B cell (primary cell): Measurements from ENCODE around the gene TEX35. TPM values are rescaled to one million over a fixed set of nuclear protein-coding genes. Genes with fewer than 3 reads are reported as not detected.
"Not testable (repeated sequence)": the region's sequence is repeated elsewhere in the genome, so short reads cannot be mapped to it uniquely, and the experiment has no call there.

Experiments used
- ATAC-seq: fragments of 200-7000 bp; cut with Tn5 transposase; one replicate; pipeline ENCODE4 v1.10.0; 2021; ENCODE audit warnings: low read depth, mild to moderate bottlenecking, moderate number of reproducible peaks, moderate library complexity
- CTCF ChIA-PET: fragments of 350-600 bp; sonication (Branson Sonifier 250); formaldehyde crosslinking; loops from one replicate; lab custom pipeline; 2021; ENCODE audit warnings: antibody characterized with exemption, inconsistent platforms; lab: Charles Lee
- POLR2A ChIA-PET: fragments of 350-600 bp; sonication (Branson Sonifier 250); formaldehyde crosslinking; loops from one replicate; lab custom pipeline; 2021; ENCODE audit warnings: antibody characterized with exemption; lab: Charles Lee
- DNase-seq: peaks from one replicate; pipeline ENCODE4 v3.0.0; 2013
- H2AFZ ChIP-seq: 2 replicates; pipeline ENCODE4 v1.6.1; 2012; ENCODE audit warnings: mild to moderate bottlenecking, low read depth, low read length; ENCODE audit not compliant: insufficient read depth, poor library complexity, severe bottlenecking
- H3K27ac ChIP-seq, 2 donors: 1 replicate in 1 of 2; 2 replicates in 1 of 2; pipeline ENCODE4 v1.5.1; 2012 to 2013; ENCODE audit warnings: low read length in 2 of 2, mild to moderate bottlenecking in 2 of 2, moderate library complexity in 1 of 2
- H3K27me3 ChIP-seq, 4 experiments: fragments of 200-600 bp in 1 of 4; sonication (generic) in 1 of 4; replicated peaks in 1 of 4; 1 replicate in 2 of 4; 2 replicates in 2 of 4; pipeline versions ENCODE4 v1.6.1 to v1.7.0; 2013 to 2016; ENCODE audit warnings: low read length in 3 of 4, mild to moderate bottlenecking in 2 of 4, mixed read lengths in 1 of 4, moderate library complexity in 1 of 4; ENCODE audit not compliant: insufficient read depth in 4 of 4, control insufficient read depth in 3 of 4; ENCODE audit errors: control extremely low read depth in 1 of 4
- H3K36me3 ChIP-seq, 2 experiments: replicated peaks in 1 of 2; 1 replicate in 1 of 2; 2 replicates in 1 of 2; pipeline versions ENCODE4 v1.6.1 to v1.7.1; 2013; ENCODE audit warnings: low read length in 1 of 2; ENCODE audit not compliant: insufficient read depth in 2 of 2, control insufficient read depth in 1 of 2; ENCODE audit errors: control extremely low read depth in 1 of 2, extremely low read depth in 1 of 2
- H3K4me1 ChIP-seq, 2 donors: fragments of 200-600 bp in 1 of 2; sonication (generic) in 1 of 2; 1 replicate in 1 of 2; 2 replicates in 1 of 2; pipeline versions ENCODE4 v1.5.1 to v1.6.1; 2013 to 2017; ENCODE audit warnings: low read length in 2 of 2; ENCODE audit not compliant: control insufficient read depth in 2 of 2, insufficient read depth in 2 of 2
- H3K4me2 ChIP-seq: replicated peaks from 2 replicates; pipeline ENCODE3; 2012; ENCODE audit warnings: mild to moderate bottlenecking, low read depth, low read length; ENCODE audit not compliant: poor library complexity, severe bottlenecking
- H3K4me3 ChIP-seq, 5 experiments: fragments of 200-600 bp in 1 of 5; sonication (generic) in 1 of 5; 1 replicate in 3 of 5; 2 replicates in 2 of 5; pipeline versions ENCODE4 v1.5.1 to v1.7.0; 2011 to 2016; ENCODE audit warnings: low read length in 4 of 5, mild to moderate bottlenecking in 4 of 5, low read depth in 2 of 5, control low read depth in 1 of 5, moderate library complexity in 1 of 5; ENCODE audit not compliant: insufficient read depth in 1 of 5; ENCODE audit errors: control extremely low read depth in 1 of 5, extremely low read depth in 1 of 5
- H3K79me2 ChIP-seq: fragments of 200-600 bp; sonication (generic); one replicate; pipeline ENCODE4 v1.6.0; 2016; ENCODE audit warnings: low read length; ENCODE audit not compliant: control insufficient read depth, insufficient read depth
- H3K9ac ChIP-seq: fragments of 200-600 bp; sonication (generic); 2 replicates; pipeline ENCODE4 v1.6.1; 2017; ENCODE audit warnings: mild to moderate bottlenecking, low read length, moderate library complexity
- H3K9me3 ChIP-seq, 3 donors: one replicate each; pipeline versions ENCODE4 v1.6.1 to v1.7.1; 2013; ENCODE audit warnings: low read length in 2 of 3; ENCODE audit not compliant: control insufficient read depth in 2 of 3, insufficient read depth in 1 of 3; ENCODE audit errors: control extremely low read depth in 1 of 3
- H4K20me1 ChIP-seq: 2 replicates; pipeline ENCODE4 v1.6.0; 2012; ENCODE audit warnings: mild to moderate bottlenecking, low read length; ENCODE audit not compliant: insufficient read depth, control insufficient read depth, poor library complexity, severe bottlenecking
- H3K27ac Mint-ChIP-seq: one replicate; pipeline ENCODE4 v1.8.0; 2021; ENCODE audit warnings: mixed read lengths
- H3K27me3 Mint-ChIP-seq: one replicate; pipeline ENCODE4 v1.8.0; 2021; ENCODE audit warnings: mixed read lengths
- H3K4me1 Mint-ChIP-seq: one replicate; pipeline ENCODE4 v1.8.0; 2021; ENCODE audit warnings: mixed read lengths
- H3K4me3 Mint-ChIP-seq: one replicate; pipeline ENCODE4 v1.8.0; 2021; ENCODE audit warnings: mixed read lengths
- H3K9me3 Mint-ChIP-seq: one replicate; pipeline ENCODE4 v1.8.0; 2022; ENCODE audit warnings: mixed read lengths; ENCODE audit not compliant: insufficient read depth
- CTCF ChIP-seq: fragments of 200-600 bp; IDR thresholded peaks from one replicate; pipeline ENCODE4 v1.8.0; 2022; ENCODE audit warnings: antibody characterized with exemption, mild to moderate bottlenecking
- EZH2 ChIP-seq: IDR thresholded peaks from 2 replicates; pipeline ENCODE4 v1.6.1; 2012; ENCODE audit warnings: borderline replicate concordance, low read depth, mild to moderate bottlenecking, moderate library complexity, low read length; ENCODE audit not compliant: insufficient read depth, poor library complexity, severe bottlenecking
- WGBS: methylation state at CpG from one replicate; pipeline ENCODE4 v1.1.5; 2013; ENCODE audit warnings: missing lambda C conversion rate; ENCODE audit not compliant: insufficient coverage; 5-methylcytosine and 5-hydroxymethylcytosine counted together
- intact Hi-C: fragments of 100-400 bp; cut with micrococcal nuclease; formaldehyde crosslinking; loops from one replicate; pipeline ENCODE4 v1.10.0; 2022
- polyA plus RNA-seq: library from polyadenylated mRNA; depleted of rRNA; stranded (reverse); fragments of >200 nt; gene quantifications from 2 replicates; pipeline ENCODE4 v1.2.3, GENCODE V29; 2012
- total RNA-seq, 2 donors: library from RNA; stranded (reverse); fragments of 120-200 nt in 1 of 2; gene quantifications; 1 replicate in 1 of 2; 2 replicates in 1 of 2; pipeline versions ENCODE4 v1.2.3 to v1.2.4, GENCODE V29; 2013 to 2022

Gene TEX35
- total and polyA plus RNA-seq, 2 donors (not counting 1 experiment from before 2014, with no cell fraction given) = 0.09 TPM; not detected in 1

GRCh38 chr1:178551940-178552339 is 39.0 kb downstream of the TEX35 start:
- H3K27ac ChIP-seq = no peak overlapping the region
- H3K27me3 ChIP-seq = no peaks in the 10 kb centered on the region
- TF ChIP-seq CTCF (no peak), EZH2 (no peak)
- no peaks in the 10 kb centered on the region for H3K27me3 Mint-ChIP-seq
- H3K4me1 ChIP-seq = peaks cover 0 to 10% of the 10 kb centered on the region in 2 donors
- peaks cover 4 to 33% (median 16%) of the 10 kb centered on the region in 3 donors for H3K9me3 ChIP-seq
- H3K27ac Mint-ChIP-seq = peak overlapping the region; percentile 41
- H3K4me3 Mint-ChIP-seq = no peak overlapping the region
- ChIA-PET CTCF (no interaction called here), POLR2A (no interaction called here)
- no peak overlapping the region for H2AFZ ChIP-seq
- H3K36me3 ChIP-seq = peaks cover 15 to 51% of the 10 kb centered on the region in 2 experiments
- peaks cover 5% of the 10 kb centered on the region for H3K9me3 Mint-ChIP-seq
- no peak overlapping the region for H3K9ac ChIP-seq
- H3K79me2 ChIP-seq = peaks cover 50% of the 10 kb centered on the region
- no peak overlapping the region for H3K4me2 ChIP-seq
- H3K4me3 ChIP-seq = no peak overlapping the region
- intact Hi-C loops = no loop called here
- peaks cover 50% of the 10 kb centered on the region for H3K4me1 Mint-ChIP-seq
- no peak for DNase-seq
- H4K20me1 ChIP-seq = no peaks in the 10 kb centered on the region
- WGBS = no CpG with 5 or more reads among the region's 3 CpGs
- ATAC-seq = no peak

- Histone ChIP-seq H3K36me3 (peaks cover 10 to 43% of the 10 kb centered on the region in 2 experiments), H3K9me3 (peaks cover 4 to 33% (median 16%) of the 10 kb centered on the region in 3 donors), H3K9ac (no peak overlapping the region), H3K27me3 (no peaks in the 10 kb centered on the region), H4K20me1 (no peaks in the 10 kb centered on the region), H3K4me2 (no peak overlapping the region), H3K4me3 (no peak overlapping the region), H2AFZ (no peak overlapping the region), H3K79me2 (peaks cover 40% of the 10 kb centered on the region), H3K27ac (peak overlapping the region in 1 of 2 donors; percentile 24), H3K4me1 (peaks cover 0 to 5% of the 10 kb centered on the region in 2 donors)
- no peak for ATAC-seq
- no peak for TF ChIP-seq CTCF
- no peak for TF ChIP-seq EZH2
- POLR2A ChIA-PET = no interaction called here
- no peak for DNase-seq
- Mint-ChIP-seq H3K4me1 (peaks cover 46% of the 10 kb centered on the region), H3K9me3 (peaks cover 5% of the 10 kb centered on the region), H3K27ac (peak overlapping the region; percentile 75), H3K4me3 (no peak overlapping the region), H3K27me3 (no peaks in the 10 kb centered on the region)
- intact Hi-C loops = no loop called here
- WGBS = 100% methylated on average over 1 of the region's 3 CpGs
- CTCF ChIA-PET = interaction anchor here (0.6 to 1.2 kb wide), 3 partner anchors 12 to 133 kb away, joined by 3 read pairs; no protein-coding TSS in a partner anchor
Observed at GRCh38 chr1:178552856-178553255, 39.9 kb downstream of the TEX35 start.

- H3K27me3 Mint-ChIP-seq, H3K4me2 ChIP-seq, H3K27me3 ChIP-seq, H3K9me3 Mint-ChIP-seq, H3K9ac ChIP-seq, H2AFZ ChIP-seq, CTCF ChIA-PET, H3K4me1 ChIP-seq, H3K27ac Mint-ChIP-seq, DNase-seq, H3K4me3 ChIP-seq, H3K4me3 Mint-ChIP-seq, H4K20me1 ChIP-seq, H3K27ac ChIP-seq, ATAC-seq, intact Hi-C loops: not testable (repeated sequence)
- no CpG with 5 or more reads among the region's 5 CpGs for WGBS
- Histone ChIP-seq H3K36me3 (peaks cover 10 to 28% of the 10 kb centered on the region in 2 experiments), H3K9me3 (peaks cover 4 to 33% (median 16%) of the 10 kb centered on the region in 3 donors), H3K79me2 (peaks cover 30% of the 10 kb centered on the region)
- H3K4me1 Mint-ChIP-seq = peaks cover 48% of the 10 kb centered on the region
- POLR2A ChIA-PET = interaction anchor here (0.6 to 0.7 kb wide), 4 partner anchors 11 to 198 kb away, joined by 3 to 6 read pairs (median 4); no protein-coding TSS in a partner anchor
Observed at GRCh38 chr1:178554351-178554750, 41.4 kb downstream of the TEX35 start.
